Epithelial cell of prostate (primary cell): ENCODE data around the gene GLYAT.
"Not testable (repeated sequence)": the region's sequence is repeated elsewhere in the genome, so short reads cannot be mapped to it uniquely, and the experiment has no call there.

Experiments used
- DNase-seq: peaks from one replicate; pipeline ENCODE4 v3.0.0-alpha.2; 2011; ENCODE audit warnings: low read depth, low spot score
- H3K27ac ChIP-seq: fragments of 450-650 bp; 2 replicates; pipeline ENCODE4 v1.5.1; 2017; ENCODE audit warnings: mild to moderate bottlenecking

GLYAT gene

DNA sequence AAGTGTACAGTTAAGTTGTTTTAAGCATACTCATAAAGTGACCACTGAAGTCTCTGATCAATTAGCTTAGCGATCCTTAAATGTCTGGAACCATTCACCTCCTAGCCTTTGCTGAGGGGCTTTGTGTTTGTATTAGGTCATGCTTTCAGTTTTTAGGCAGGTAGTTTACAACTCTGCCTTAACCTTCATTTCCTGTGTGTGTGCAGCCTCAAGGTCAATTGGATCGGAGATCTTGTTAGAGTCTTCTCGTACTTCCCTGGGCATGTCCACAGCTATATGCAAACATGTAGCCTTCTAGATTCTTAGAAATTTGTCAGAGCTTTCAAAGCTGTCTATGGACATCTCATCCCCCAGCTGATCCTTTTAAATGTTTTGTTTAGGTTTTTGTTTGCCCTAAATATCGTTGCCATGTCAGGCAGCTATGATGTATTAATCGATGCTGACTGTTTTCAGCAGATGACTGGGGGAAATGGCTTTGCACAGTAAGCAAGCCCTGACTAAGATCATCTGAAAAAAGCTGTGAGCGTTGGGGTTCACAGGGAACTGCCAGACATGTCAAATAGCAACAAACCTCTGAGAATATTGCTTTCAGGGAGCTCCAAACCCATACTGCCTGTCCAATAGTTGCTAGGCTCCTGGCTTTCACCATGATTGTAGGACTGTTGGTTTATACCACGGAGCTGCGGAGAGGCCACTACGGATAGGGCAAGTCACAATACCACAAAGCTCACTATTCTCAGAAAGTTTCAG lies 45.6 kb downstream of the GLYAT start:
- no peak for DNase-seq
- H3K27ac ChIP-seq, result no peak overlapping the region

DNA sequence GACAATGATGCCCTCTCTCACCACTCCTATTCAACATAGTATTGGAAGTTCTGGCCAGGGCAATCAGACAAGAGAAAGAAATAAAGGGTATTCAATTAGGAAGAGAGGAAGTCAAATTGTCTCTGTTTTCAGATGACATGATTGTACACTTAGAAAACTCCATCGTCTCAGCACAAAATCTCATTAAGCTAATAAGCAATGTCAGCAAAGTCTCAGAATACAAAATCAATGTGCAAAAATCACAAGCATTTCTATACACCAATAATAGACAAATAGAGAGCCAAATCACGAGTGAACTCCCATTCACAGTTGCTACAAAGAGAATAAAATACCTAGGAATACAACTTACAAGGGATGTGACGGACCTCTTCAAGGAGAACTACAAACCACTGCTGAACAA lies 49.1 kb downstream of the GLYAT start:
- DNase-seq, H3K27ac ChIP-seq: not testable (repeated sequence)

DNA sequence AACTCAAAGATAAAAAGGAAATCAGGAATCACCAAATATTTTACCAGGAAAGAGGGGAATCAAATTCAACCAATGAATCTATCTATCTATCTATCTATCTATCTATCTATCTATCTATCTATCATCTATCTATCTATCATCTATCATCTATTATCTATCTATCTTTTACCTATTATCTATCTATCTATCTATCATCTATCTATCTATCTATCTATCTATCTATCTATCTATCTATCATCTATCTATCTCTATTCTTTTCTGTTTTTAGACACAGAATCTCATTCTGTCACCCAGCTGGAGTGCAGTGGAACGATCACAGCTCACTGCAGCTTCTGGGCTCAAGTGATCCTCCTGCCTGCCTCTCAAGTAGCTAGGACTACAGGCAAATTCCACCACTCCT lies 54.2 kb downstream of the GLYAT start:
- not testable (repeated sequence) for DNase-seq

DNA sequence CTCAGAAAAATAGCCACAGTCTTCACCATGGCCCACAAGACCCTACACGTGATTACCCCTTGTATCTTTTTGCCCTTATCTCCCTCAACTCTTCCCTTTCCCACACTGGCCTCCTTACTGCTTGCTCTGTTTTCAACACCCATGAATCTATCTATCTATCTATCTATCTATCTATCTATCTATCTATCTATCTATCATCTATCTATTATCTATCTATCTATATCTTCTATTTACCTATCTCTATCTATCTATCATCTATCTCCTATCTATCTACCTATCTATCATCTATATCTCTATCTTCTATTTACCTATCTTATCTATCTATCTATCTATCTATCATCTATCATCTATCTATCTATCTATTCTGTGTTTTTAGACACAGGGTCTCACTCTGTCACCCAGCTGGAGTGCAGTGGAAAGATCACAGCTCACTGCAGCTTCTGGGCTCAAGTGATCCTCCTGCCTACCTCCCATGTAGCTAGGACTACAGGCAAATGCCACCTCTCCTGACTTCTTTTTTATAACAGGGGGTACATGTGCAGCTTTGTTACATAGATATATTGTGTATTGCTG lies 55.1 kb downstream of the GLYAT start:
- no peak overlapping the region for H3K27ac ChIP-seq
- DNase-seq, result no peak

More for the DNA sequence above, 54.2 kb downstream of the GLYAT start:
- H3K27ac ChIP-seq, result not testable (repeated sequence)

DNA sequence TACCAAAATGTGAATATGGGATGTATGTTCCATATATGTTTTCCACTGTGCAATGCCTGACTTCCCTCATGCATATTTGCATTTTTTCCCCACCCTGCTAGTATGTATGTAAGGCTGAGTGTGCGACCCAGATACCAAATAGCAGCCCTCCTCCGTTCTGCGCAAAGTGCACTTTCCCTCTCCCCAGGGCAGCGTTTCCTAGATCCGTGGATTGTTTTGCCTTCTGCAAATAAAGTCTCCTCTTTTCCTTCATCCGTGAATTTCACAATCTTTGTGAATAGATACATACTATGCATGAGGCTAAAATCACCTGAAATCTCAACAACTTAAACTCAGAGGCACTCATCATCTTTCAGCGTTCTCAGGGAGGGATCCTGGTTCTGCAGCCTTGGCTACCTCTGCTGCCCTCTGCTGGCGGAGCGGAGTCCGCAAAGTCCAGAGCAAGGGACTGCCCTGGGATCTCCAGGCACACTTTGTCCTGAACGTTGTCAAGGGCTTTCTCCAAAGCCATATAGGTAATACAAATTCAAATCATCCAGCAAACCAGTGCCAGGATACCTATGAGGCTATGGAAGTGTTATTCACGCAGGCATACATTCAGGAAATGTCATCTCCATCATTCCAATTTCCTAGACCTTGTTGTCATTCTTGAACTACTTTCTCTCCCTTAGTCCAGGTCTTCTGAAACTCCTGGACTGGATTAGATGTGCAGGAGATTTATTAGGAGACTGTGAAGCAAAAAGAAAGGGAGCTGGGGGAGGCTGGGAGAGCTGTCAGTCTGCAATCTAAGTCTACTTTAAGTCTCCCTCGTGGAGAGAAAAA lies 56.2 kb downstream of the GLYAT start:
- DNase-seq, result no peak
- no peak overlapping the region for H3K27ac ChIP-seq

DNA sequence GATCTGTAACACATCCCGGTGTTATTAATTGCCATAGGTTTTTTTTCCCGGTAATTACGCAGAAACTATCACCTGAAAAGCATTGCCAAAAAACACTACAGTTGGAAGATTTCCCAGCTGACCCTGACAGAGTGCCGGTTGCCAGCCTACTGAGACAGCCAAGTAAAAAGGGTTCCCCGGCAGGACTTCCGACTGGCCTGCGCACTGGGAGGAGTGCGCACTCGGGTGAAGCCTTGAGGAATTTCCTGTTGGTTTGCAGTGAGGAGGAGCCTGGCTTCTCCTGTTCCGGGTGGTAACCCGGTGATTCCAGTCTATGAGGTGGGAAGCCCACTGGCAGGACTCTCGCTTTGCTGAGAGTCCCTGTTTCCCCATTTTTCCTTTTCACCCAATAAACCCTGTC lies 57.1 kb downstream of the GLYAT start:
- DNase-seq, result no peak

DNA sequence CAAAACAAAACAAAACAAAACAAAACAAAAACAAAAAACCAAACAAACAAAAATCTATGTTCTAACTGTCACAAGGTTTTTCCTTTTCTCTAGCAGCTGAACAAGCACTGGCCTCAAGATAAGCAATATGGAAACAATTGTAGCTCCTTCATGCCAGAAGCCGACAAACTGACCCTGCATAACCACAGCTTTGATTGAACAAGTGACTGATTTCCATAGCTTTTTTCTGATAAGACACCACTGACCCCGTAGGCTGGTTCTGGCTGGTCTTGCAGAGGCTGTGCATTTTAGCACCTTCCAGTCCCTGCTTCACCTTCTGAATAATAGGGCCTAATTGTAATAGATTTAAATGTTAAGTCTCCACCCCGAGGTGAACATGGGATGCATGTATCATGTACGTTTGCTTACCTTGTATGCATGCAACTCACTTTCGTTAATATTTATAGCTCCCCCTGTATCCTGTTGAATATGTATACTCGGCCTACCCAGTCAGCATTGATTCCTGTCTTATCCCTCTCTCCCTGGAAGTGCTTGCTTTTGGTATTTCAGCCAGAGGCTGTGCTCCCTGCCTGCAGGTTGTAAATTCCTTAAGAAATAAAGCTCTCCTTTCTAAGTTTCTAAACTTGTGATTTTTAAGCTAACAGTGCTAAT lies 59.6 kb downstream of the GLYAT start:
- no peak overlapping the region for H3K27ac ChIP-seq
- DNase-seq, result no peak

More for the DNA sequence above, 57.1 kb downstream of the GLYAT start:
- no peak overlapping the region for H3K27ac ChIP-seq

DNA sequence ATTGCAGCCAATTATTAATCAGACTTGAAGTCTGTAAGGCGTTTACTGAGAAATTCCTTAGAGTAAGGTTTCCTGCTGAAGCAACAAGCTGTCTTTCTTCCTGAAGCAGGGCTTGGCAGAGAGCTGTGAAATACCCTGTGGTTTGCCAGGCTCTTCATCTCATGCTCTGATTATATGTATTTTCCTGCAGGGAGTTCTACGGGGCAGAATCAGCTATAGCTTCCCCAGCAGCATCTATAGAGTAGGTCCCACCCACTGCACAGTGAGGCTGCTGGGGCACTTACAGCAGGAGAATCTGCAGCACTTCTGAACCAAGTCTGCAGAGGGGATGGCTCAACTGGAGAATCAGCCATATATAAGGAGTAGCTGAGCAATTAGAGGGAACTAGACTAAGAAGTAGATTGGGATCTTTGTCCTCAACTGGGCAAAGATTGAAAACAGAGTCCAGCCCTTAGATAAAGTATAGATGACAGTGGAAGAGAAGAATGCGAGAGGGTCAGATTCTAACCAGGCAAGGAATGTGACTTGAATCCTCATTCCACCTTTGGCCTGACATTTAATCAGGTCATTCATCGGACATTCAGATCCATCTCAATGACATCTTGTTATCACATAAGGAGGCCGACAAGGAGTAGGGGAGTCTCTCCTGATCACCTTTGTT lies 71.7 kb downstream of the GLYAT start:
- DNase-seq, result no peak
- H3K27ac ChIP-seq, result peak overlapping the region; percentile 80

DNA sequence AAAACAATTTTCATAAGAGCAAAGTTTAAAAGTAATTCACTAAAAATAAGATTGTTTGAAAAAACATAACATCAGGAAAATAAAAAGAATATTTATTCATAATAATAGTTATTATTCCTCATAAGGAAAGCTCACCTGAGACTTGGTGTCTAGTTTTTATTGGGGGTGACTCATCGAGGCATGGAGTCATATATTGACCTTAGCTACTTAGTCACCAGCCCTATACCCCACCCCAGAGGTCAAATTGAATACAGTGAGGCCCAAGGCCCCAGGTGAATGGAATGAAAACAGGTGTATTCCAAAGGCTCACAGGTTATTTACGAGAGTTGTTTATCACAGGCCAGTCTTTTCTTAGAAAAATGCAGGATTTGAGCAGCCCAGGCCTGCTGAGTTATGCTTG lies 72.3 kb downstream of the GLYAT start:
- H3K27ac ChIP-seq, result peak overlapping the region; percentile 80
- peak; percentile 81 for DNase-seq
